SU-DHL-6 (cell line): Measurements from ENCODE around the gene NEGR1.

Experiments used
- EZH2phosphoT487 ChIP-seq: fragments of 200-600 bp; sonication (generic), shearing (Covaris generic); conservative IDR thresholded peaks from 2 replicates; pipeline ENCODE4 v1.6.1; 2018; ENCODE audit warnings: mild to moderate bottlenecking, antibody characterized with exemption, low read length, moderate library complexity, mixed read lengths
- TF ChIP-seq, protein P1 (sequence below): fragments of 200-600 bp; sonication (generic); IDR thresholded peaks from one replicate; pipeline ENCODE4 v1.5.1; 2017; ENCODE audit warnings: antibody characterized with exemption, mild to moderate bottlenecking, low read length, moderate library complexity; ENCODE audit not compliant: insufficient read depth, poor library complexity, severe bottlenecking

- TF ChIP-seq, protein P1, sequence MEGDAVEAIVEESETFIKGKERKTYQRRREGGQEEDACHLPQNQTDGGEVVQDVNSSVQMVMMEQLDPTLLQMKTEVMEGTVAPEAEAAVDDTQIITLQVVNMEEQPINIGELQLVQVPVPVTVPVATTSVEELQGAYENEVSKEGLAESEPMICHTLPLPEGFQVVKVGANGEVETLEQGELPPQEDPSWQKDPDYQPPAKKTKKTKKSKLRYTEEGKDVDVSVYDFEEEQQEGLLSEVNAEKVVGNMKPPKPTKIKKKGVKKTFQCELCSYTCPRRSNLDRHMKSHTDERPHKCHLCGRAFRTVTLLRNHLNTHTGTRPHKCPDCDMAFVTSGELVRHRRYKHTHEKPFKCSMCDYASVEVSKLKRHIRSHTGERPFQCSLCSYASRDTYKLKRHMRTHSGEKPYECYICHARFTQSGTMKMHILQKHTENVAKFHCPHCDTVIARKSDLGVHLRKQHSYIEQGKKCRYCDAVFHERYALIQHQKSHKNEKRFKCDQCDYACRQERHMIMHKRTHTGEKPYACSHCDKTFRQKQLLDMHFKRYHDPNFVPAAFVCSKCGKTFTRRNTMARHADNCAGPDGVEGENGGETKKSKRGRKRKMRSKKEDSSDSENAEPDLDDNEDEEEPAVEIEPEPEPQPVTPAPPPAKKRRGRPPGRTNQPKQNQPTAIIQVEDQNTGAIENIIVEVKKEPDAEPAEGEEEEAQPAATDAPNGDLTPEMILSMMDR = no peak
- TF ChIP-seq EZH2phosphoT487 = no peak
Measured at GRCh38 chr1:72141875-72142274, 140.5 kb downstream of the NEGR1 start.
